Loucy (cell line): ENCODE measurements around the gene ARFIP2.

ENCODE experiments used
- H2AFZ ChIP-seq: fragments of 200-600 bp; sonication (generic); 2 replicates; pipeline ENCODE4 v1.6.0; 2016; ENCODE audit warnings: antibody characterized with exemption, mild to moderate bottlenecking, low read length, moderate library complexity
- H3F3A ChIP-seq: fragments of 200-600 bp; 2 replicates; pipeline ENCODE4 v1.6.0; 2016; ENCODE audit warnings: antibody characterized with exemption, low read depth, mild to moderate bottlenecking
- H3K27me3 ChIP-seq: fragments of 200-600 bp; sonication (generic); 2 replicates; pipeline ENCODE4 v1.6.1; 2014; ENCODE audit warnings: low read length, mild to moderate bottlenecking; ENCODE audit not compliant: insufficient read depth, poor library complexity, severe bottlenecking
- H3K36me3 ChIP-seq: fragments of 200-600 bp; sonication (generic); 2 replicates; pipeline ENCODE4 v1.6.1; 2016; ENCODE audit warnings: low read length; ENCODE audit not compliant: insufficient read depth
- H3K4me1 ChIP-seq: fragments of 200-600 bp; sonication (generic); 2 replicates; pipeline ENCODE4 v1.5.1; 2014; ENCODE audit warnings: low read length, mild to moderate bottlenecking; ENCODE audit not compliant: insufficient read depth, poor library complexity, severe bottlenecking
- H3K4me2 ChIP-seq: fragments of 200-600 bp; sonication (generic); 2 replicates; pipeline ENCODE4 v1.6.0; 2014; ENCODE audit warnings: antibody characterized with exemption, low read length, low read depth, mild to moderate bottlenecking; ENCODE audit not compliant: poor library complexity, severe bottlenecking
- H3K4me3 ChIP-seq: fragments of 200-600 bp; sonication (generic); 2 replicates; pipeline ENCODE4 v1.5.1; 2014; ENCODE audit warnings: low read length, mild to moderate bottlenecking, mixed read lengths; ENCODE audit not compliant: poor library complexity, severe bottlenecking
- H3K79me2 ChIP-seq: fragments of 200-600 bp; sonication (generic); 2 replicates; pipeline ENCODE4 v1.6.1; 2014; ENCODE audit warnings: low read length; ENCODE audit not compliant: insufficient read depth
- H3K9ac ChIP-seq: fragments of 200-600 bp; sonication (generic); 2 replicates; pipeline ENCODE4 v1.6.0; 2014; ENCODE audit warnings: mild to moderate bottlenecking, low read depth, low read length, moderate library complexity; ENCODE audit not compliant: poor library complexity, severe bottlenecking
- H3K9me2 ChIP-seq: fragments of 200-600 bp; sonication (generic); replicated peaks from 2 replicates; pipeline ENCODE4 v1.6.1; 2016; ENCODE audit warnings: low read depth, low read length, mixed read lengths
- H3K9me3 ChIP-seq: fragments of 200-600 bp; sonication (generic); 2 replicates; pipeline ENCODE4 v1.6.1; 2014; ENCODE audit warnings: mild to moderate bottlenecking, antibody characterized with exemption, low read length, low read depth; ENCODE audit not compliant: insufficient read depth
- H4K20me1 ChIP-seq: fragments of 200-600 bp; sonication (generic); 2 replicates; pipeline ENCODE4 v1.6.0; 2014; ENCODE audit warnings: antibody characterized with exemption, low read length, mild to moderate bottlenecking; ENCODE audit not compliant: insufficient read depth, poor library complexity, severe bottlenecking
- EZH2phosphoT487 ChIP-seq: fragments of 200-600 bp; IDR thresholded peaks from 2 replicates; pipeline ENCODE4 v1.6.1; 2018; ENCODE audit warnings: antibody characterized with exemption, mild to moderate bottlenecking, moderate library complexity, borderline replicate concordance
- TF ChIP-seq, protein P1 (sequence below): fragments of 200-600 bp; sonication (generic); conservative IDR thresholded peaks from 2 replicates; pipeline ENCODE4 v1.5.1; 2014; ENCODE audit warnings: mild to moderate bottlenecking, antibody characterized with exemption, low read length

The ARFIP2 gene

DNA sequence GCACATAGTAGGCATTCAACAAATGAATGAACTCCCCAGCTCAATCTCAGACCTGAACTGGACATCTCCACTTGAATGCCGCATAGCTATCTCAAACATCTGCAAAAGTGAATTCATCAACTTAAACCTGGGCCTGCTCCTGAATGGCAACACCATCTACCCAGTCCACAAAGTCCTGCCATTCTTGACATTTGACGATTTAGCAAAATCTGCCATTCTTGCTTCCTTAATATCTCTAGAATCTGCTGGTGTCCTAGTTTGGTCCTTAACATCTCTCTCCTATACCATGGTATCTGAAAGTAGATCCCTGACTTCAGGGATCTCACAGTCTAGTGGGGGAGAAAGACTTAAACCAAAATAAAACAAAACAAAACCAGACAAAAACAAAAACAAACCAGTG, 28.0 kb downstream of the ARFIP2 start:
- Histone ChIP-seq H3K4me3 (no peak overlapping the region), H3K9ac (no peak overlapping the region), H3K79me2 (no peaks in the 10 kb centered on the region), H3K27me3 (no peaks in the 10 kb centered on the region), H3K4me1 (no peaks in the 10 kb centered on the region), H3K9me2 (no peaks in the 10 kb centered on the region), H2AFZ (no peak overlapping the region), H3K4me2 (no peak overlapping the region), H3K9me3 (no peaks in the 10 kb centered on the region), H4K20me1 (no peaks in the 10 kb centered on the region), H3F3A (no peaks in the 10 kb centered on the region), H3K36me3 (peaks cover 9% of the 10 kb centered on the region; the same call in 1 of the 2 replicates)
- TF ChIP-seq EZH2phosphoT487: no peak
- TF ChIP-seq, protein P1, sequence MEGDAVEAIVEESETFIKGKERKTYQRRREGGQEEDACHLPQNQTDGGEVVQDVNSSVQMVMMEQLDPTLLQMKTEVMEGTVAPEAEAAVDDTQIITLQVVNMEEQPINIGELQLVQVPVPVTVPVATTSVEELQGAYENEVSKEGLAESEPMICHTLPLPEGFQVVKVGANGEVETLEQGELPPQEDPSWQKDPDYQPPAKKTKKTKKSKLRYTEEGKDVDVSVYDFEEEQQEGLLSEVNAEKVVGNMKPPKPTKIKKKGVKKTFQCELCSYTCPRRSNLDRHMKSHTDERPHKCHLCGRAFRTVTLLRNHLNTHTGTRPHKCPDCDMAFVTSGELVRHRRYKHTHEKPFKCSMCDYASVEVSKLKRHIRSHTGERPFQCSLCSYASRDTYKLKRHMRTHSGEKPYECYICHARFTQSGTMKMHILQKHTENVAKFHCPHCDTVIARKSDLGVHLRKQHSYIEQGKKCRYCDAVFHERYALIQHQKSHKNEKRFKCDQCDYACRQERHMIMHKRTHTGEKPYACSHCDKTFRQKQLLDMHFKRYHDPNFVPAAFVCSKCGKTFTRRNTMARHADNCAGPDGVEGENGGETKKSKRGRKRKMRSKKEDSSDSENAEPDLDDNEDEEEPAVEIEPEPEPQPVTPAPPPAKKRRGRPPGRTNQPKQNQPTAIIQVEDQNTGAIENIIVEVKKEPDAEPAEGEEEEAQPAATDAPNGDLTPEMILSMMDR: no peak

DNA sequence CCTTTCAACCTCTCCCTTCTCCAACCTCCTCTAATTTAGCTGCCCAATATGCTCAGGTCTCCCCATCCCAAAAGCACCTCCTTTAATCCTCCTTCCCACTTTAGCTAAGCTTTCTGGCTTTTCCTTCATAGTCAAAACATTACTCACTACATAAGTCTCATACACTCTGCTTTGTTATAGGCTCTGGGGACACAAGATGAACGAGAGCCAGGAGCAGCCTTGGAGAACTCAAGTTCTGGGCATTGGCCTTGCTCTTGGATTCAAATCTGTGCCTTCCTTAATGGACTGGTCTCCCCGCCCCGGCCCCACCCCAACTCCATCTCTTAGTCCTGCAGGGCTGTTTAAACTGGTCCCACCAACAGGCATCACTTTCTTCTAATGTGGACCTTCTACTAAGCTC, 28.9 kb downstream of the ARFIP2 start:
- Histone ChIP-seq H4K20me1 (no peaks in the 10 kb centered on the region), H3K4me1 (no peaks in the 10 kb centered on the region), H3K9me3 (no peaks in the 10 kb centered on the region), H3K27me3 (no peaks in the 10 kb centered on the region), H3K36me3 (peaks cover 9% of the 10 kb centered on the region; the same call in 1 of the 2 replicates), H2AFZ (no peak overlapping the region), H3K79me2 (no peaks in the 10 kb centered on the region), H3K4me2 (no peak overlapping the region), H3F3A (no peaks in the 10 kb centered on the region), H3K4me3 (no peak overlapping the region), H3K9ac (no peak overlapping the region), H3K9me2 (no peaks in the 10 kb centered on the region)
- TF ChIP-seq EZH2phosphoT487: no peak
- TF ChIP-seq, protein P1: no peak

DNA sequence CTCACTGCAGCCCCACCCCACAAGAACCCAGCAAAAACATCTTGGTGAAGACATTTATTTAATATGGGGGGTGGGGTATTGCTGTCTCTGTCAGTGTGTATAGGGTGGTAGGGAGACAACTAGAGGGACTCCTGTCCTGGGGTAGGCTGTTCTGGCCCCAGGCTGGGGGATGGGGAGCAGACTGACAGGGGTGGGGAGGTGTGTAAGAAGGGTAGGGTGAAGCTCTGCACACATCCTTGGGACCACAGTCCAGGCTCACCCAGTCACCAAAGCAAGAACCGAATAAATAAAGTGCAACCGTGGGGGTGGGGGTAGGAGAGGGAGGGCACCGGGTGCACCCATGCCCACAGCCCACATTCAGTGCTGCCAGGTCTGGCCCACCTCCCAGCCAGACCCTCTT, 32.6 kb downstream of the ARFIP2 start:
- no peaks in the 10 kb centered on the region; the same call in 1 of the 2 replicates for H3K36me3 ChIP-seq
- H3K4me1 ChIP-seq: no peaks in the 10 kb centered on the region
- no peak overlapping the region for H3K9ac ChIP-seq
- H3K9me3 ChIP-seq: no peaks in the 10 kb centered on the region
- H3F3A ChIP-seq: no peaks in the 10 kb centered on the region
- H3K4me3 ChIP-seq: no peak overlapping the region
- no peak overlapping the region for H2AFZ ChIP-seq
- H4K20me1 ChIP-seq: no peaks in the 10 kb centered on the region
- no peak for TF ChIP-seq EZH2phosphoT487
- TF ChIP-seq, protein P1: no peak
- no peaks in the 10 kb centered on the region for H3K9me2 ChIP-seq
- no peaks in the 10 kb centered on the region for H3K79me2 ChIP-seq
- H3K4me2 ChIP-seq: no peak overlapping the region
- H3K27me3 ChIP-seq: no peaks in the 10 kb centered on the region
